OCI-LY7 (cell line): ENCODE measurements around the gene RFC1.

Experiments
- CTCF ChIP-seq: fragments of 200-600 bp; sonication (generic); conservative IDR thresholded peaks from 2 replicates; pipeline ENCODE4 v1.5.1; 2014; ENCODE audit warnings: mild to moderate bottlenecking, antibody characterized with exemption, low read length, moderate library complexity, mixed read lengths
- EZH2phosphoT487 ChIP-seq: fragments of 200-600 bp; sonication (generic); IDR thresholded peaks from 2 replicates; pipeline ENCODE4 v1.6.1; 2018; ENCODE audit warnings: low read depth, borderline replicate concordance, mild to moderate bottlenecking, mixed run types, antibody characterized with exemption, low read length, moderate library complexity, mixed read lengths

- TF ChIP-seq EZH2phosphoT487 (no peak), CTCF (no peak)
Observed at GRCh38 chr4:39324446-39324845, 41.7 kb downstream of the RFC1 start.
